C1 segment of cervical spinal cord (tissue), 14 donors: ENCODE data around the gene RCOR1.

ENCODE experiments used
- DNase-seq, 14 donors: peaks; one replicate each; lab custom pipeline; 2025; lab: John Stamatoyannopoulos, UW

The RCOR1 gene

DNA sequence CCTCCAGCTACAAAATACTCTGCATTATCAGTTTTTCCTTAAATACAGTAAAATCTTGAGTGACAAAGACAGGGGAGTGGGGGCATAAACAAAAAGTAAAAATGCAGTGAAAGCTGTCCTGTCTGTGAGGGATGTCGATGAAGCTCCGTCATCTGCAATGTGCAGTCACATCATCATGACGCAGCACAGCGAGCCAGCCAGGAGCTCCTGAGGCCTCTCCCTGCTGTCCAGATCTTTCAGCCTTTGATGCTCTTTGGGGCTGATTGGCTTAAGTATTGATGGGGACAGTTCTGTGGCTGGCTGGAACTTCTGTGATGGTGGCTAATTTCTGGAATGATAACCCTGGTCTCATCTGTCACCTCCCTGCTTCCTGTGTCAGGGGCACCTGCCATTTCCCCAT, 130.2 kb downstream of the RCOR1 start:
- DNase-seq: no peak

DNA sequence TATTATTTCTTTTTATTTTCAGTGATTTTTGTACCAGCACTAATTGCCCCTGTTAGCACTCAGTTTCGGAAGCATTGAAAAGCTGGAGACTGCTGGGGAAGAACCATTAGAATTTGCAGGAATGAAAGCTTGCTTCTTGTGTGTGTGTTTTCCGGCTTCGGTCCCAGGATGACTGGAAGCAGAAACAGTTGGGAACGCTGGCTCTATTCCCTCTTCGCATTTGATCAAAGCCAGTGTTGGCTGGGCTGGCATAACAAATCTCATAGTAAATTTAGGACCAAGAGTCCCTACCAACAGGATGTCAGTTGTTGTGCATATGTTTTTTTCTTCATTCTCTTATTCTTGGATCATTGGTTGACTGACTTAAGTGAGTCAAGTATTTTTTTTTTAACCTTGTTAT, 131.2 kb downstream of the RCOR1 start:
- peak in 4 of 14 donors; percentile 9 to 68 (median 30) for DNase-seq

DNA sequence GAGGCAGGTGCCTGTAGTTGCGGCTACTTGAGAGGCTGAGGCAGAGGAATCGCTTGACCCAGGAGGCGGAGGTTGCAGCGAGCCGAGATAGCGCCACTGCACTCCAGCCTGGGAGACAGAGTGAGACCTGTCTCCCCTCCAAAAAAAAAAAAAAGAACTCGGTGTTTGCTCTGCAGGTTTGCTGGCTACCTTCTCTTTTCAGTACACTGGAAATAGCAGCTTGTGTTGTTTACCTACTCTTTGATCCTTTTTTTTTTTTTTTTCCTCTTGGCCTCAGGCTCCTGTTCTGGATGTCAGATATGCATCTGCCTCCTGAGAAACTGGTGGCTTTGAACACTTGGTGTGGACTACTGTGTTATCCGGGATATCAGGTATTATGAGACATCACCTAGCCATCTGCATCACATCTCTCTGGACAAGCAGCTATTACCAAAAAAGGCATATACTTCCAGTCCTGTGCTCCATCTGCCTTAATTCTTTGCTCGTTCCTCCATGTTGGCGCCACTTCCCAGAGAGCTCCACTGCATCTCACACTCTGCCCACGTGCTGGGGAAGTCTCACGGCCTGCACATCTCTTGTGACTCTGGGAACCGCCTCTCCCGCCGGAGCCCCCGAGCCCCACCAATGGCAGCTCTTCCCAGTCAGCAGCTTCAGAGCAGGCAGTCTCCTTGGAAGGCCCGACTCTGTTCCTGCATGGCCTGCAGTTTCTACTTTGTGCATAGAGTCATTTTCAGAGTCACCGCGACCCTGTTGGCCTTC, 133.9 kb downstream of the RCOR1 start:
- DNase-seq: no peak

DNA sequence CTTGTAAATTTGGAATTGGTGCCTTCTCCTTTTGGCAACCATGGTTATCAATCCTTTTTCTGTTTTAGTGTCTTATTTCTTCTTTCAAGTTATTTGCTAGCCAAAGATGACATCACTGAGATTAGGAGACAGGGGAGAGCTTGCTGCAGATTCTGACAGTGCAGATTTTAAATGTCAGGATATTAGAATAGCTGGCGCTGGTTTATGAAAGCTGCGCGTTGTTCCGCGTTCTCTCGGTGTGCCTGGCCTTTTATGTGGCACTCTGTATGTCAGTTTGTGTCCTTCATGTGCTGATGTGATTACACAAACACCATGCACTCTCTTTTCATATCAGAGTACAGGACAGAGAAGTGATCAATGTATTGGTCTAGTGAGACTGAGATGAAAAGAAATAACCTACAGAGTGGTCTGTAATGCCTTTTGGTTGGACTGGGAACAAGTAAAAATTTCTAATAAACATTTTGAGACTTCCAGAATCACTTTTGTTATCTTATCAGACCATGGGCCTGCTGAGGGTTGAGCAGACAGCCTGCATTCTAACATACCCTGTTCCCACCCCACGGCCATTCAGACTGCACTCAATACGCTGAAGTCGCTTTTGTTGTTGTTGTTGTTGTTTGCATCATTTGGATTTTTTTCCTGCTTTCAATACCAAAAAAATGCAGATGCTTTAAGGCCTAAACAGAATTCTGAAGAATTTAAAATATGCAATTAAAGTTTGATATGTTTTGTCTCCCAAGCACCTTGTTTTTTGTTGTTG, 135.1 kb downstream of the RCOR1 start:
- DNase-seq: no peak

DNA sequence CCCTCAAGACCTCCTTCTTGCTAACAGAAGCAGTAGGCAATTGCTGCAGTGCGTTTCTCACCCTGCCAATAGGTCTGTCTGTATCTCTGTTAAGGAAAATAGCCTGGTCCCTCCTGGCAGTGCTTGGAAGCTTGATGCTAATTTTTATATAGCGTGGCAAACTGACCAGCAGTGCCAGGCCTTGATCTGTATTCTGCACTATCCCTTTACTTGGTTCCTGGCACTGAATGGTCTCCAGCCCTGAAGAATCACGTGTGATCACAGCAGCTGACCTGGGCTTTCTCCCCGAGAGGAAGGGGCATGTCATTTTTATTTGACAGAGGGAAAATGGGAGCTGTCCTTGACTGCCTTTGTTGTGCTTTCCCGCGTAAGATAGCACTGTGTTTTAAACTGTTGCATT, 136.1 kb downstream of the RCOR1 start:
- DNase-seq: peak in 9 of 14 donors; percentile 25 to 56 (median 31)

DNA sequence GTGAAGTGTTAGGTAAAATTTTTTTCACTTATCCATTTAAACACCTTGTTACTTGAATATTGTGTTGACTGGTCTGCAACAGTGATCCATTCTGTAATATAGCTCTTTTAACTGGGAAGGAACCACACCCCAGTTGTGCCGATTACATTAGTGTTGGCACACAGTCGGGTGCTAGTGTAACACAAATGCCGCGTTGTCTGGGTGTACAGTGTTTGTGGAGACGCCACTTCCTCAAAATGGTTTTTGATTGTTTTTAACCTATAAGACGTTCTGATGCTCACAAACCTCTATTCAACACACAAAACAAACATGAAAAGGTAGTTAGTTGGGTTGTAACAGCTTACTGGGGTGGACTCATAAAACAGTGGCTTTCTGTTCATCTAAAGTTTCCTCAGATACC, 136.8 kb downstream of the RCOR1 start:
- no peak for DNase-seq

DNA sequence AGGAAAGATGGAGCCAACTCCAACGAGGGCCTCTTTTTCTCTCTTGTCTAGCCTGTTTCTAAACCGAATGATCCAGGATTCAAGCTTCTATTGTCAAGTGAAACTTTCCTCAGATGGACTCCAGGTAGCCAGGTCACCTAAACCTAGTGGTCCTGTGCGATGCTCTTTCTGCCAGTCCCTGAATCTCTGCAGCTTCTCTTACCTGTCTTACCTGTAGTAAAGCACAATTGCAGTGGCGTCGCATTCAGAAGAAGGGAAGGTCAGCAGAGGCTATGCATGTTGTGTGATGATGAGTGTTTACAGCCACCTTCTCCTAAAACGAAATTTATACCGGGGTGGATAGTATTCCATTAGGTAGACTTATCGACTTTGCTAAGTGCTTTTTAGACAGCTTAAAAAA, 137.4 kb downstream of the RCOR1 start:
- no peak for DNase-seq

DNA sequence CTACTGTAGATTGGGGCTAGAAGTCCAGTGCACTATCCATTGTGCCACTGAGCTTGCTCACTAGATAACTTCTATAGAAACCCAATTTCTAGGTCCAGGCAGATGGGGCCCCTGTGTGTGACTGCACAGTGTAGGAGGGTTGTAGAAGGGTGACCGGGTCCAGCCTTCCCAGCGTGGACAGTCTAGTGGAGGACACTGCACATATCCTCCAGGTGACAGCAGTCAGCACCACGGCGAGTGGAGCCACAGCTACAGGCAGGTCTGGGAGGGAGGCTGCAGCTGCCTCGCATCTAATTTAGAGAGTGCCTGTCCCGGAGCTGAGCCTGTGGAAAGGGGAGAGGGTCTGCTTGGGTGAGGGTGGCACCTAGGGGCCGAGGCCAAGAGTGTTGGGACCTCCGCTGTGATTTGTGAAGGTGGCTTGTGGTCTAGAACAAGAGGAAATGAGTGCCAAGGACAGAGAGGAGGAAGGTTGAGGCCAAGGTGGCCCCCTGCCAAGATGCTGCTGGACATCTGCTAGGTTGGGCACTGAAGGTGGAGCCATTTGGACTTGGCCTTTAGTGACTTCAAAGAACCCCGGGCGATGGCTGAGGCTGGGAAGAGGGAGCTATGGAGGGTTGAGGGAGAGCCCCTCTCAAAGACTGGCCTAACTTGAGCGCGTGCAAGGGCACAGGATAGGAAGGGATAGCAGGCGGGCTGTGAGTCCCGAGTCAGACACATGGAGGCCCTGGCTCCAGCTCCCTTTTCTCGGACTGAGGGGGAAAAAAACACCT, 138.8 kb downstream of the RCOR1 start:
- peak in 2 of 14 donors; percentile 6 to 78 for DNase-seq

DNA sequence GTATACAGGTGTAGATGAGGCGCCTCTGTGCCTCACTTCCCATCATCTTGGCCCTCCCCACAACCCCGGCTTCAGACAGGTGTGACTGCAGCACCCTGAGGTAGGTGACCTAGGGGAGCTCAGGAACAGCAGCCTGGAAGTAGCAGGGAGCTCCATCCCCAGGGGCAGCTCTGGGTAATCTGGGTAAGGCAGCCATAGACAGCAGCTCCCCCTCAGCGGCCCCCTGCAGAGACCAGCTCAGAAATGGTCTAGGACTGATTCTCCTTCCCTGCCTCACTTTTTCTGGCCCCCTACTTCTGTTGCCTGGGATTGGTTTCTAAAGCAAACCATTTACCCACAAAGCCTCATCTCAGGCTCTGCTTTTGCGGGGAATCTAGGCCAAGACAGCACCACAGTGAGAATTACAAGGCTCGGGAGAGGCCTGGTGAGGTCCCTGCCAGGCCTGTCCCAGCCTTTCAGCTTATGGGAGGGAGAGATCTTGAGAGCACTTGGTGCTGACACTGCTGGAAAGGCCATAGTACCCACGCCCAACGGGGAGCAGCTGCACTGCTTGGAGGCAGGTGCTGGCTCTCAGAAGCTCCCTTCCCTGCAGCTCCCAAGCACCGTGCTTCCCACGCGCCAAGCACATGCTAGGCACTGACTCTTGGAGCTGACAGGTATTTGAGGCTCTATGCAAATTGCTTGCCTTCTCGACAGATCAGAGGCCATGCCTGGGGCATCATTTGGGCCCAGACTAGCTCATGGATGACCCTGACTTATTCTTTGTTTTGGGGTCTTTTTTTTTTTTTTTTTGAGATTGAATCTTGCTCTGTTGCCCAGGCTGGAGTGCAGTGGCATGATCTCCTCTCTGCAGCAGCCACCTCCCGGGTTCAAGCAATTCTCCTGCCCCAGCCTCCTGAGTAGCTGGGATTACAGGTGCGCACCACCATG, 139.7 kb downstream of the RCOR1 start:
- DNase-seq: no peak

DNA sequence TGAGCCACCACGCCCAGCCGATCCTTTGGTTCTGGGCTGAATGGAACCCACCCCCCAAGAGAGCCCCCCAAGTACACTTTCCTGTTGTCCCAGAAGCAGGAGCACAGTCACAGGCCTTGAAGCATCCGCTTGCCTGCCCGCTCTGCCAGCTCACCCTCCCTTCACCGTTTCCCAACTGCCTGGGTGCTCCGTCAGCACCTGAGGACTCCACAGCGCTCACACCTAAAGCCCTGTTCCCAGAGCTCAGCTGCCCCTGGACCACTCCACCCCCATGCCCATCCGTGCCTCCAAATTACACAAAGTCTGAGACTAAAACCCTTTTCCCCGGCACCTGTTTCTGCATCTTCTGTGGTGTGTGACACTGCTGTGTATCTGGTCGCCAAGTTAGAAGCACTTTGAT, 140.5 kb downstream of the RCOR1 start:
- DNase-seq: no peak

DNA sequence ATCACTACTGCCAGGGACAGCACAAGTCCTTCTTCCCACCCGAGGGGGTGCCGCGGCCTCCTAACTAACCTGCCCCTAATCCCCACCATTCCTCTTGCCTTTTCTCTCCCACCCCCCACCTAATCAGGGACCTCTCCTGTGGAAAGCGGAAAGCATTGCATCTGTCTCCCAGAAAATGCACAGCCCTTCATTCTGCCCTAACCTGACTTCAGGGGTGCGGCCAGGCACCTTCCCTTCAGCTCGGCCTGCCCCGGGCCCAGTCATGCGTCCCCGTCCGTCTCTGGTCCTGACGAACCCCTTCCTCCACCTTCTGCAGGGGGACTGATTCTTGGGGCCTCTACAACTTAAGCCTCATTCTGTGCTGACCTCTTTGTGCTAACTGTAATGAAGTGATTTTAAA, 140.9 kb downstream of the RCOR1 start:
- no peak for DNase-seq

DNA sequence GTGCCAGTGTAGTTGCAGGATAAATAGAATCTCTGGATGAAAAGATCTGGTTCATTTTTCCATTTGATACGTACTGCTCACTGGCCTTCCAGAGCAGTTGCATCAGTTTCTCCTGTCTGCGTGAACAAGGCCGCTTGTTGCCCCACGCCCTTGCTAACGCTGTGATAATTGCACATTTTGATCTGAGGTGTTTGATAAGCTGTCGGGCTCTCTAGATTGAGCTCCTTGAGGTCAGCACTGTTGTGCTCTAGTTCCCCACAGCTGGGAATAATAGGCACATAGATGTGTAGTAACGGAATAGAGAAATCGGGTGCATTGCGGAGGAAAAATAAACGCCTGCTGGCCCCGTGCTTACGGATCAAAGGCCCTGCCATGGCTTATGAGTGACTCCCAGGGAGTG, 142.0 kb downstream of the RCOR1 start:
- no peak for DNase-seq

DNA sequence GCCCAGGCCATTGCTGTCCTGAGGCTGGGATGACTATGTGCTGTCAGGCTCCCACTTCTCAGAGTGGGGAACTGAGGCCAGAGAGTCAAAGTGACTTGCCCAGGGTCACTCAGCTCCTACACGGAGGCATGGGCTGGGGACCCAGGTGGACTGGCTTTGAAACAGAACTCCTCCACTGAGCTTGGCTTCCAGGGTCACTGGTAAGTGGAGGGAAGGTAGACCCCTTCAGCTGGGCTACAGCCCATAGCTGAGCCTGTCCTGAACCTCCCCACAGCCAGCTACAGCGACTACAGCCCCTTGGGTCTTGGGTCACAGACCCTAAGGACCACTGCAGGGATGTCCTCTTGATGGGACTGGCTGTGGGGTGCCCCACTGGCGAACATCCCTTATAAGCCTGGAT, 144.5 kb downstream of the RCOR1 start:
- DNase-seq: no peak

DNA sequence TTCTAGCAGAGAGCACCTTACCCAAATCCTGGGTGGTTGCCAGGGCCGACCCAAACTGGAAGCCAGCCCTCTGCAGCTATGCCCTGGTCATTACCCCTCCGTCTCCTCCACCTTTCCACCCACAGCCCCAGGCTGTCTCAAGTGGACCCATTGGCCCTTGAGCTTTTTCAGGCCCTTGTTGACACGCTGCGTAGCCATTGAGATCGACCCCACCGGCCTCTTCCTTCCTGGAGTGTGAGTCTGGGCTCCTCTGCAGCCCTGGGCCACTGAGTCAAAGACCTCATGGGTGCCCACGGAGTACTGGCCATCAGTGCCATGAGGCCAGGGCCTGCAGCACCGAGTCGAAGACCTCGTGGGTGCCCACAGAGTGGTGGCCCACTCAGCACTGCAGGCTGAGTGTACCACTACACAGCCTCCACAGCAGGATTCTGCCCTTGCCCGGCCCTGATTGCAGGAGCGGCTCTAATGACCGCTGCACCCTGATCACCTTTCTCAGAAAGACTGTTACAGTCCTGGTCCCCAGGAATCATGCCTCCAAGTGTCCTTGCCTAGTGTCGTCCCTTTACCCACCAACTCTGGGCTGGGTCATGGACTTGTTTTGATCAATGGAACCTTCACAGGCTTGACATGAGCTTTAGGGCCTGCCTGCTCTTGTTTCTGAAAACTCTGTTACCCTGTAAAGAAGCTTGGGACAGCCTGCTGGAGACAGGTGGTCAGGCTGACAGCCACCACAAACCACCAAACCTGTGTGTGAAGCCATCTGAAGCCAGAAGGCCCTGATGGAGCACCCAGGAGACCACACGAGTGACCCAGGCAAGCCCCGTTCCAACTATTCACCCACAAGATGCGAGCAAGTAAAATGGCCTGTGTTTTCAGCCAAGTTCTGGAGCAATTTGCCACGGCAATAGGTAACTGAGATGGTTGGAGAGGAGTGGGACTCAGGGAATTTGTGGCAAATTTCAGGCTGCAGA, 145.2 kb downstream of the RCOR1 start:
- DNase-seq: no peak

DNA sequence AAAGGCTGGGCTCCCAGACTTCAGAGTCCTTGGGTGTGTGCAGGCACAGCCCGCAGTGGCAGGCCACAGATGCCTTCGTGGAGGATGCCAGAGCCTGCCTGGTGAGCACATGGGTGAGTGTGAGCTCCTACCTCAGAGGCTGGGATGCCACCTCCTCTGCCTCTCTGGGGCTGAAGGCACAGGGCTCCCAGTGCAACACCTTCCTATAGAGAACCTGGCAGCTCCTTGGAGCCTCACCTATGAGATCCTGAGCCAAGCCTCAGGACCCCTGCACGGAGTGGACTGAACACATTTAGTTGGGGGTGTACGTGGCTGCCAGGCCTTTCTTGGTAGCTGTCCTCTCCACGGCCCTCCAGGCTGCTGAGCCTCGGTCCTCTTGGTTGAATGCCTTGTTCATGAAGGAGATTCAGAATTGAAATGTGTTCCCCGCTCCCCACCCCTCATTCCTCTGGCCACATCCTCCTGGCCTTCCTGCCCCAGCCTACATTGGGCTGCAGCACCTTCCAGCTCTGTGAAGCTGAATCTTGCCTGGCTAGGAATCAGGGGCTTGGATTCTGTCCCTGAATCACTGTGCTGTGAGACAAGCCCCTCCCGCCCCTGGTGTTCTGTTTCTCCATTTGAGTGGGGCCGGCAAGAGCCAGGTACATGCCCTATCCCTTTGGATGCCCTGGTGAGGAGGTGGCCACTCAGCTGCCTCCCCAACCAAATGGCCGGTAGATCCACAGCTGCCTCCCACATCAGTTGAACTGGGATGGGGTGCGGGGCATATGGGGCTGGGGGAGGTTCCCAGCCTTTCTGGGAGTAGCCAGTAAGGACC, 146.1 kb downstream of the RCOR1 start:
- no peak for DNase-seq

DNA sequence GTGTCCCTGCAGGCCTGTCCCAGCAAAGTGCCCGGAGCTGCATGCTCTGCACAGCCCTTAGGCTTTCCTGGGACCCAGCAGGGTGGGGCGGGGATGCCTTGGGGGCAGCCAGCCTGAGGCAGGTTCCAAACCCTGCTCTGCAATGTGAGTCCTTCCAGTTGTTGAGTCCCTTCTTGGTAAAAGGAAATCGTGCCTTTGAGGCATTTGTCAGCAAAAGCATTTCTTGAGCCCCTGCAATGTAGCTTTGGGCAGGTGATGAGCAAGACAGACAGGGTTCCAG, 146.7 kb downstream of the RCOR1 start:
- no peak for DNase-seq

DNA sequence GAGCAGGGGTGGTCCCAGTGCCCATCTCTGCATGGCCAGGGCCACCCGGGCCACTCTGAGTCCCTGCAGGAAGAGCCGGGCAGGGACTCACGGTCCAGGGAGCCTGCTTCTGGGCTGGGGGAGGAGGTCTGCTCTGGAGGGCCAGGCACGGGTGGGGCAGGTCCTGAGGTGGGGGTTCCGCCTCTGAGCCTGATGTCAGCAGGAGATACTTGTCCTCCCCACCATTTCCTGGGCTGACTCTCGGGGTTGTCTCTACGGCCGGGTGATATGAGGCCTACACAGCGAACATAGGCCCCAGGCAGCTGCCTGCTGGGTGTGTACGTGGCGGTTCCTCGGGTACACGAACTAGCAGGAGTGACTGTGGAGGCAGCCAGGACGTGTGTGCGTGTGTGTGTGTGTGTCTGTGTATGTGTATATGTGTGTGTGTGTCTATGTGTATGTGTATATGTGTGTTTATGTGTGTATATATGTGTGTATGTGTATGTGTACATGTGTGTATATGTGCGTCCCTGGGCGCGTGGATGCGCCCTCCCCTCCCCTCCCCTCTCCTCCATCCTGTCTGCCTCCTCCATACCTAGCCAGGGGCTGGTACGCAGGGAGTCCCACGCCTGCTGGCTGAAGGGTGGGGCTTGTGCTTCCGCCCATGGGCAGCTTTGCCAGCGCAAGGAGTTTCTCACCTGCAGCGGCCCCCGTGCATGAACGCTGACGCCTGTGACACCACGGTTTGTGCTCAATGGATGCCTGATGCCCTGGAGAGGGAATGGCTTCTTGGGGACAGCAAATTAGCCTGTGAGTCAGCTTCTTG, 154.4 kb downstream of the RCOR1 start:
- no peak for DNase-seq

DNA sequence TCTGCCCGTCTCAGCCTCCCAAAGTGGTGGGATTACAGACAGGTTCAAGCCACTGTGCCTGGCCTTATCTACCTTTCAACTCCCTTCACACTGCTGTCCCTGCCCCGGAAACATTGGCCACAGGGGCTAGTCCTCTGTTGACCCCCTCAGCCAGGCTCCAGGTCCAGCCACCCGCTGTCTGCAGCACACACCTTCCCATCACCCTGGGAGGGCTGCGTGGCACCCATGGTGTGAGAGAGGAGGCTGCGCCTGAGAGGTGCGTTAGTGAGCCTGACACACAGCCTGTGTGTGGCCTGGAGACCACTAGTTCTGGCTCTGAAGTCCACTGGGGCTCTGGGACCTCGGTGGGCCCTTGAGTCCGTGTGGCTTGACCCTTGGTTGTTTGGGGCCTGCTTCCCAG, 156.4 kb downstream of the RCOR1 start:
- no peak for DNase-seq
